ENCODE data around the gene IL1RN. TPM values are rescaled to one million over a fixed set of nuclear protein-coding genes. Genes with fewer than 3 reads are reported as not detected.

The IL1RN gene
- polyA plus RNA-seq, 1 donor (not counting 4 experiments of a cell fraction or from before 2014, with no cell fraction given) = 128 TPM

- Histone ChIP-seq H3K9ac (ENCODE audit: control insufficient read depth, extremely low read depth, insufficient read depth, low read length) (no peak overlapping the region), H2AFZ (ENCODE audit: control insufficient read depth, low read length) (no peak overlapping the region), H3K9me3 (ENCODE audit: control insufficient read depth, low read depth, low read length) (no peaks in the 10 kb centered on the region), H3K79me2 (ENCODE audit: control insufficient read depth, insufficient read depth, low read length) (peaks cover 5% of the 10 kb centered on the region), H3K4me2 (ENCODE audit: control insufficient read depth, extremely low read depth, insufficient read depth, low read depth, low read length) (peak overlapping the region; percentile 88), H3K36me3 (ENCODE audit: control insufficient read depth in 2 of 2, extremely low read depth in 1 of 2, insufficient read depth in 2 of 2, low read length in 2 of 2) (peaks cover 0 to 3% of the 10 kb centered on the region in 2 experiments), H3K9me1 (ENCODE audit: control insufficient read depth, extremely low read depth, insufficient read depth, low read length) (no peaks in the 10 kb centered on the region), H4K20me1 (ENCODE audit: control insufficient read depth, extremely low read depth, insufficient read depth, low read length) (no peaks in the 10 kb centered on the region), H3K4me3 (ENCODE audit: control insufficient read depth in 2 of 3, extremely low read depth in 1 of 3, insufficient read depth in 2 of 3, low read depth in 1 of 3, low read length in 3 of 3) (peak overlapping the region; percentile 16 to 75 (median 71)), H3K27me3 (ENCODE audit: control insufficient read depth, extremely low read depth, insufficient read depth, low read length) (no peaks in the 10 kb centered on the region), H3K4me1 (ENCODE audit: control insufficient read depth, extremely low read depth, insufficient read depth, low read length) (peaks cover 67% of the 10 kb centered on the region), H3K27ac (ENCODE audit: control insufficient read depth, insufficient read depth, low read length) (peak overlapping the region; percentile 11)
- DNase-seq (ENCODE audit: low read depth, low spot score) = no peak
- TF ChIP-seq EZH2 (IDR thresholded peaks at IDR 0.05; ENCODE audit: low read length) = no peak
- TF ChIP-seq CTCF (optimal IDR thresholded peaks at IDR 0.05 in 1 of 3, IDR thresholded peaks at IDR 0.05 in 1 of 3, conservative IDR thresholded peaks at IDR 0.05 in 1 of 3; ENCODE audit: extremely low read depth in 1 of 3, insufficient read depth in 2 of 3, low read length in 3 of 3) = no peak
- FAIRE-seq = no peak
- dilution Hi-C loops (cut with MboI; ENCODE audit: extremely low pct_ligation_motif_present, low sequenced_read_pairs) = no loop called here
Observed at GRCh38 chr2:113119111-113119510, 8.3 kb upstream of the IL1RN start.

- Histone ChIP-seq H3K36me3 (ENCODE audit: control insufficient read depth in 2 of 2, extremely low read depth in 1 of 2, insufficient read depth in 2 of 2, low read length in 2 of 2) (peaks cover 0 to 3% of the 10 kb centered on the region in 2 experiments), H3K9ac (ENCODE audit: control insufficient read depth, extremely low read depth, insufficient read depth, low read length) (no peak overlapping the region), H3K9me3 (ENCODE audit: control insufficient read depth, low read depth, low read length) (no peaks in the 10 kb centered on the region), H4K20me1 (ENCODE audit: control insufficient read depth, extremely low read depth, insufficient read depth, low read length) (no peaks in the 10 kb centered on the region), H3K9me1 (ENCODE audit: control insufficient read depth, extremely low read depth, insufficient read depth, low read length) (no peaks in the 10 kb centered on the region), H3K27me3 (ENCODE audit: control insufficient read depth, extremely low read depth, insufficient read depth, low read length) (no peaks in the 10 kb centered on the region), H3K79me2 (ENCODE audit: control insufficient read depth, insufficient read depth, low read length) (peaks cover 5% of the 10 kb centered on the region), H2AFZ (ENCODE audit: control insufficient read depth, low read length) (no peak overlapping the region), H3K27ac (ENCODE audit: control insufficient read depth, insufficient read depth, low read length) (no peak overlapping the region), H3K4me1 (ENCODE audit: control insufficient read depth, extremely low read depth, insufficient read depth, low read length) (peaks cover 64% of the 10 kb centered on the region), H3K4me2 (ENCODE audit: control insufficient read depth, extremely low read depth, insufficient read depth, low read depth, low read length) (peak overlapping the region; percentile 33), H3K4me3 (ENCODE audit: control insufficient read depth in 2 of 3, extremely low read depth in 1 of 3, insufficient read depth in 2 of 3, low read depth in 1 of 3, low read length in 3 of 3) (no peak overlapping the region)
- dilution Hi-C loops (cut with MboI; ENCODE audit: extremely low pct_ligation_motif_present, low sequenced_read_pairs) = no loop called here
- TF ChIP-seq EZH2 (IDR thresholded peaks at IDR 0.05; ENCODE audit: low read length) (no peak), CTCF (optimal IDR thresholded peaks at IDR 0.05 in 1 of 3, IDR thresholded peaks at IDR 0.05 in 1 of 3, conservative IDR thresholded peaks at IDR 0.05 in 1 of 3; ENCODE audit: extremely low read depth in 1 of 3, insufficient read depth in 2 of 3, low read length in 3 of 3) (no peak)
- no peak for FAIRE-seq
- DNase-seq (ENCODE audit: low read depth, low spot score) = no peak
Observed at GRCh38 chr2:113120861-113121260, 6.5 kb upstream of the IL1RN start.
